ENCODE data around the gene DIP2C. TPM values are rescaled to one million over a fixed set of nuclear protein-coding genes. Genes with fewer than 3 reads are reported as not detected.

DIP2C gene
- total RNA-seq, 1 donor: 19.9 TPM

GRCh38 chr10:555682-556350, 133.7 kb downstream of the DIP2C start:
- DNase-seq (ENCODE audit: low read depth): no peak
- TF ChIP-seq CTCF (IDR thresholded peaks at IDR 0.05; ENCODE audit: insufficient read depth, low read depth, low read length): no peak
- no peak overlapping the region for H3K4me3 ChIP-seq (ENCODE audit: low read depth, low read length)

- TF ChIP-seq CTCF (IDR thresholded peaks at IDR 0.05; ENCODE audit: insufficient read depth, low read depth, low read length): no peak
Observed at GRCh38 chr10:555281-555680, 134.2 kb downstream of the DIP2C start.

GRCh38 chr10:554182-554848, 135.2 kb downstream of the DIP2C start:
- no peak for DNase-seq (ENCODE audit: low read depth)
- TF ChIP-seq CTCF (IDR thresholded peaks at IDR 0.05; ENCODE audit: insufficient read depth, low read depth, low read length): no peak
- H3K4me3 ChIP-seq (ENCODE audit: low read depth, low read length): no peak overlapping the region

More at GRCh38 chr10:555281-555680, 134.2 kb downstream of the DIP2C start:
- H3K4me3 ChIP-seq (ENCODE audit: low read depth, low read length): no peak overlapping the region
- no peak for DNase-seq (ENCODE audit: low read depth)

GRCh38 chr10:553233-553632, 136.2 kb downstream of the DIP2C start:
- DNase-seq (ENCODE audit: low read depth): no peak
- no peak overlapping the region for H3K4me3 ChIP-seq (ENCODE audit: low read depth, low read length)
- TF ChIP-seq CTCF (IDR thresholded peaks at IDR 0.05; ENCODE audit: insufficient read depth, low read depth, low read length): no peak

DNA sequence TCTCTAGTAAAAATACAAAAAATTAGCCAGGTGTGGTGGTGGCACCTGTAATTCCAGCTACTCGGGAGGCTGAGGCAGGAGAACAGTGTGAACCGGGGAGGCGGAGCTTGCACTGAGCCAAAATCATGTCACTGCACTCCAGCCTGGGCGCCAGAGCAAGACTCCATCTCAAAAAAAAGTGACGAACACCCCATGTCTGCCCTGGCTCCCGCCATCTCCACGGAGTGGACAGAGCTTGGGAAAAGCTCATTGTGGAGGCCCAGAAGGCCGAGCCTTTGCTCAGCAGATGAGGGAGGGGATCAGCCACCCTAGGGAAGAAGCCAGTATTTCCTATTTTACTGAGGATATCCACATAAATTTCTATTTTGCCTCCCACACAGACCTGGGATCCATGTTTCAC, 136.8 kb downstream of the DIP2C start:
- H3K4me3 ChIP-seq (ENCODE audit: low read depth, low read length): no peak overlapping the region
- no peak for TF ChIP-seq CTCF (IDR thresholded peaks at IDR 0.05; ENCODE audit: insufficient read depth, low read depth, low read length)
- DNase-seq (ENCODE audit: low read depth): no peak

- no peak for TF ChIP-seq CTCF (IDR thresholded peaks at IDR 0.05; ENCODE audit: insufficient read depth, low read depth, low read length)
- no peak for DNase-seq (ENCODE audit: low read depth)
- no peak overlapping the region for H3K4me3 ChIP-seq (ENCODE audit: low read depth, low read length)
Observed at GRCh38 chr10:551373-552252, 137.9 kb downstream of the DIP2C start.
